Inflammatory macrophage treated with lipopolysaccharide for 1 hour (primary cell): ENCODE measurements around the gene LGALS3BP.

Experiments used
- DNase-seq, 2 donors: peaks; one replicate each; pipeline ENCODE4 v3.0.0-alpha.2; 2020 to 2022

Gene LGALS3BP

DNA sequence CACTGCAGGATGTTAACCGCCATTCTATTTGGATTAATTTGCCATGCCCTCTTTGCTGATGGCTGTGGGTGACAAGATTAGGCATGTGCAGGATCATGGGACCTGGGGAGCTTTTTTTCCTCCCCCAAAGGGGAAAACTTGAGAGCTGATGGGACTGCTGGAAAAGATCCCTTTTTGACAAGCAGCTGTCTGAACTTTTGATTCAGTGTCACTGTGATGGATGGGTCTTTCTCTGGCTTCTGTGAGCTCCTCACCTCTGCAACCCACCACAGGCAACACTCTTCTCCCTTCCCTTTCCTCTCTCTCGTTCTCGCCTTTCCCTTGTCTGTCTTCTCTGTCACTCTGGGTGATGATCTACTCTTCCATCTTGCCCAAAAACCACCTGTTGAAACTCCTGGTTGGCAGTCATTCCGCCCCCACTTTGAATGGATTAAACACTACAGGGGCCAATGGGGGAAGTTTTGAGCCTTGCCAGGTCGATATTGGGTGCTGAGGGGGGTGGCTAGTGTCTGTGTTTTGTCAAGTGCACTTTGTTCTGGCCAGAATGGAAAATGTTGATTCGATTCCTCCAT is 32.9 kb upstream of the LGALS3BP start:
- no peak for DNase-seq

DNA sequence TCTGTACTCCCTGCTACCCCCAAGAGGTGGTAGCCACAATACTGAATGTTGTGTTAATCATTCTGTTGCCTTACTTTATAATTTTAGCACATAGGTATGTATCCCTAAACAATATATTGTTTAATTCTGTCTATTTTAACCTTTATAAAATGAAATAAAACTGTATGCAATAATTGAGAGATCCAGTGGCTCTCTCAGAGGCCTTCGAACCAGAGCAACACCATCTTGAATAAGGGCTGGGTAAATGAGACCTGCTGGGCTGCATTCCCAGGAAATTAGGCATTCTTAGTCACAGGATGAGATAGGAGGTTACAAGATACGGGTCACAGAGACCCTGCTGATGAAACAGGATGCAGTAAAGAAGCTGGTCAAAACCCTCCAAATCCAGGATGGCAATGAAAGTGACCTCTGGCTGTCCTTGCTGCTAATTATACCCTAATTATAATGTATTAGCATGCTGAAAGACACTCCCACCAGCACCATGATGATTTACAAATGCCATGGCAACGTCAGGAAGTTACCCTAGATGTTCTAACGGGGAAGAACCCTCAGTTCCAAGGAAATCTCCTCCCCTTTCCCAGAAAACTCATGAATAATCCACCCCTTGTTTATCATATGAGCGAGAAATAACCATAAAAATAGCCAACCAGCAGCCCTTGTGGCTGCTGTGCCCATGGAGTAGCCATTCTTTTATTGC is 31.9 kb upstream of the LGALS3BP start:
- DNase-seq = no peak

- DNase-seq = no peak
Measured at GRCh38 chr17:79010304-79010646, 30.6 kb upstream of the LGALS3BP start.

GRCh38 chr17:79009397-79010303 is 29.9 kb upstream of the LGALS3BP start, which contains the start of gene CANT1:
TSS of gene CANT1 (minus strand) at chr17:79009764. CDS start at chr17:78997622, 12,142 bp downstream.
- DNase-seq = peak; percentile 85 to 87

DNA sequence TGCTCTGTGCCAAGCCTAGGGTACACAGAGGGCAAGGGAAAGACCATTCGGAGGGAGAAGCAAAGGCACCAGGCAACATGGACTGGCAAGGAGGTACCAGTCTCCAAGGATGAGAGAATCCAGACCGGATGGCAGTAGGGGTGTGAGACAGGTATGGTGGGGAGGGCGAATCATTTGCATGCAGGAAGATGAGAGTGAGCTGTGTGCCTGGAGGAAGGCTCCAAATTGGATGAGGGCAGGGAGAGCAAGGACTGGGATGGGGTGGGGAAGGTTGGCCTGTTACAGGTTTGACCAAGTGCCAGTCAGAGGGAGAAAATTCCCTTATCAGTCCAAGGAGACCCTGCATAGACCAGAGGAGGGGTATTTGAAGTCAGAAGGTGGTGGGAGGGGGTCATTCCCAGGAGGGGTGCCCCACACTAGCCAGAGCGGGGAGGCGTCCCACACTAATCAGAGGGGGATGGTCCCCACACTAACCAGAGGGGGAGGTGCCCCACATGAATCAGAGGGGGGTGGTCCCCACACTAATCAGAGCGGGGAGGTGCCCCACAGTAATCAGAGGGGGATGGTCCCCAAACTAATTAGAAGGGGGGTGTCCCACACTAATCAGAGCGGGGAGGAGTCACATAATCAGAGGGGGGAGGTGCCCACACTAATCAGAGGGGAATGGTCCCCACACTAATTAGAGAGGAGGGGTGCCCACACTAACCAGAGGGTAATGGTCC is 29.1 kb upstream of the LGALS3BP start:
- no peak for DNase-seq

- DNase-seq = no peak
Measured at GRCh38 chr17:79007504-79008381, 28.0 kb upstream of the LGALS3BP start.

GRCh38 chr17:79006794-79007503 is 27.2 kb upstream of the LGALS3BP start:
- no peak for DNase-seq

DNA sequence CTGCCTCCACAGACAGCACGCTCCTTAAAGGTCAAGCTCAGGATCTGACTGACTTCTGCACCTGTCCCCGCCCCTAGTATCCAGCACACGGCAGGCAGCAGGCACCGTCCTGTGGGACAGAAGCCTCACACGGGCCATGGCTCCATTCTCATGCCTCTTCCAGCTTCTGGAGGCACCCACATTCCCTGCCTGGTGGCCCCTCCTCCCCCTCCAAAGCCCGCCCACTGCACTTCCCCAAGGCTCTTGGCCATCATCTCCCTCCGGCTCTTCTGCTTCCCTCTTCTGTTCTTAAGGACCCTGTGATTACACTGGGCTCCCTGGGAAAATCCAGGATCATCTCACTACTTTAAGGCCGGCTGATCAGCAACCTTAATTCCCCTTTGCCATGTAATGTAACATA is 26.3 kb upstream of the LGALS3BP start:
- peak; percentile 56 to 76 for DNase-seq

DNA sequence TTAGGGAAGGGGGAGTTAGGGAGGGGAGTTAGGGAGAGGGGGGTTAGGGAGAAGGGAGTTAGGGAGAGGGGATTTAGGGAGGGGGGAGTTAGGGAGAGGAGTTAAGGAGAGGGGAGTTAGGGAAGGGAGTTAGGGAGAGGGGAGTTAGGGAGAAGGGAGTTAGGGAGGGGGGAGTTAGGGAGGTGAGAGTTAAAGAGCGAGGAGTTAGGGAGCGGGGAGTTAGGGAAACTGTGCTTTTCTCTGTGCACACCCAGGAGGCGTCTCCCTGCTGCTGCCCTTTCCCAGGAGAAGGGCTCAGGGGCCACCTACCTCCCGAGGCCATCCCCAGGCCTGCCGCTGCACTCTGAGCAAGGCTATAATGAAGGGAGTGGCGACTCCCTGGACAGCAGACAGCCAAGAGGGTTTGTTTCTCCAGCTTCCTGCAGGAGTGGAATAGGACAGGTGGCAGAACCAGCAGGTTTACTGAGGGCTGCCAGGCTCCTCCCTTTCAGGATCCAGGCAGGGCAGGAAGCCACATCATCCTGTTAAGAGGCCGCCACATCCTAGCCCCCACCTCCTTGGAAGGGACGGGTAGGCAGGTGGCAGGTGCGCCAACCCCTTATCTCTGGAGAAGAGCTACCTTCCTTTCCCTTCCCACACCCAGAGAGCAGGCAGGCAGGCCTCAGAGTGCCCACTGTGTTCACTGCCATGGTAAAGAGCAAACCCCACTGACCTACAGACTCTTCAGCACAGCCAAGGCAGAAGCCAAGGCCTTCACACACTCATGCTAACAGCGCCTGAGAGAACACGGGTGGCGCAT is 25.5 kb upstream of the LGALS3BP start:
- no peak for DNase-seq

DNA sequence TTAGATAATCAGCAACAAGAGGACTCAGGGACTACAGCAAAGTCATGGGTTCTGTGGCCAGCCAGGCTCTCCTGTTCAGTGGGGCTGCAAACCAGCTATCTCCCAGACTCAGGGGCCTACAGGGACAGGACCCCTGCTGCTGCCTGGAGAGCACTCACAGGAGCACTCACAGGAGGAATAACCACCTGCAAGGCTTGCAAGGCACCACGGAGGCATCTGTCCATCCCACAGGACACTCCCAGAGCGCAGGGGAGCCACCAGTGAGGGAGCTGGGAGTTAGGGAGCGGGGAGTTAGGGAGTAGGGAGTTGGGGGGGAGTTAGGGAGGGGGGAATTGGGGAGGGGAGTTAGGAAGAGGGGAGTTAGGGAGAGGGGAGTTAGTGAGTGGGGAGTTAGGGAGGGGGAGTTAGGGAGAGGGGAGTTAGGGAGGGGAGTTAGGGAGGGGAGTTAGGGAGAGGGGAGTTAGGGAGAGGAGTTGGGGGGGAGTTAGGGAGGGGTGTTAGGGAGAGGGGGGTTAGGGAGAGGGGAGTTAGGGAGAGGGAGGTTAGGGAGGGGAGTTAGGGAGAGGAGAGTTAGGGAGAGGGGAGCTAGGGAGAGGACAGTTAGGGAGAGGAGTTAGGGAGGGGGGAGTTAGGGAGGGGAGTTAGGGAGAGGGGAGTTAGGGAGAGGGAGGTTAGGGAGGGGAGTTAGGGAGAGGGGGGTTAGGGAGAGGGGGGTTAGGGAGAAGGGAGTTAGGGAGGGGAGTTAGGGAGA is 24.1 kb upstream of the LGALS3BP start:
- DNase-seq = no peak

DNA sequence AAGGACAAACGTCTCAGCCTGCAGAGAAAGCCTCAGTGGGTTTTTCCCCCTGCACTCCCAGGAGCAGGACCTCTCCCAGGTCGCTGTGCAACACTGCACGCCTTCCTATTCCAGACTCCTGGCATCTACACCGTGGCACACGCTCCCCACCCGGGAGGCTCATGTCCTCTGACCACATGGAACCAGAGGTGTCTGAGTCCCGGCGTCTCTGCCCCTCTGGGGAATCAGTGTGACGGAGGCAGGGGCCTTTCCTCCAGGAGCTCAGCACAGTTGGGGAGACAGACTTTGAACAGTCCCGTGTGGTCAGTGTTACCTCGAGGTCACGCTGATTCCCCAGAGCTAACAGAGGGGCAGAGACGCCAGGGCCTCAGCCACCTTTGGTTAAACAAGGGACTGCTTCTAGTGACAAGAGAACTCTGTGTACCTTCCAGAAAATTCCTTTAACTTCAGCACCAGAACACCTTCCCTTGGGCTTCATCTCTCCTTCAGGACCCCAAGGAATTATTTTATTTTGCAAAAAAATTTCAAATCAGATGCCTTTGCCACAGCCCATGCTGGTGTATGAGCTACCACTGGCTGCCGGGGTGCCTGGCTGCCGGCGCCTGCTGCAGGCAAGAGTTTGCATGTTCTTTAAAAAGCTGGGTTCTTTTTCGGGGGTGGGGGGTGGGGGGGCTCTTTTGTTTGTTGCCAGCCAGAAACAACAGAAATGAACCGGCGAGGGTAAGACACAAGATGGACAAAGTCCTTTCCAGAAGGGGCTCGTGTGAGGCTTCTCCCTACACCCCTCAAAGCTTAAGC is 23.3 kb upstream of the LGALS3BP start:
- no peak for DNase-seq

GRCh38 chr17:79002291-79002690 is 22.6 kb upstream of the LGALS3BP start:
- no peak for DNase-seq

GRCh38 chr17:79001190-79002020 is 21.7 kb upstream of the LGALS3BP start:
- no peak for DNase-seq

DNA sequence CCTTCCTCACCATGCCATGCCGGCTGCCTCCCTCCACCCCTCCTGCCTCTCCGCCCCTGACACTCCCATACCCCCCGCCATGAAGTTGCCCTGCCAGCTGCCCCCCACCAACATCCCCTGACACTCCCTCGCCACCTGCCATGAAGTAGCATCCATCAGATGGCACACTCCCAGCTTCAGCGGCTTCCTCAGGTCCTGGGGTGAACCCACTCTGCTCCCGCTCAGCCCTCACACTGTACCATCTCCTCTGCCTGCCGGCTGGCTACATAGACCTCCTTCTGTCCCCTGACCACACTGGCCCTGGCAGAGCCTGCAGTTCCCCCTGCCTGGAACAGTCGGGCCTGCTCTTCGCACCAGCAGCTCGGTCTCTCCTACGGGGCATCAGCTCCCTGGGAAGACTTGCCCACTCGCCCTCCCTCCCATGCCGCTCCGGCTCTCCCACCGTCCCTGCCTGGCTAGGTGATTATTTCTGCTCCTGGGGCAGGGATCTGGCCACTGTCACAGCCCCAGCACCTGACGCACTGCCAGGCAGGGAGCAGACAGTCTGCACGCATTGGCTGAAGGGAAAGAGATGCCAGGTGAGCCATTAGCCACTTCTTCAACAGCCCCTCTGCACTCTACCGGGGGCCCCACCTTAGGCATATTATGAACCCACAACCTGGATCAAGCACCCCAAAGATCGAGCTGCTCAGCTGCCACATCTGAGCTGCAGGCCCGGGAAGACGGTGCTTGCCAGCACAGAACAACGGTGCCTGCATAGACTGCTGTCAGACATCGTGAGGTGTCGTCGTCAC is 20.9 kb upstream of the LGALS3BP start:
- no peak for DNase-seq

DNA sequence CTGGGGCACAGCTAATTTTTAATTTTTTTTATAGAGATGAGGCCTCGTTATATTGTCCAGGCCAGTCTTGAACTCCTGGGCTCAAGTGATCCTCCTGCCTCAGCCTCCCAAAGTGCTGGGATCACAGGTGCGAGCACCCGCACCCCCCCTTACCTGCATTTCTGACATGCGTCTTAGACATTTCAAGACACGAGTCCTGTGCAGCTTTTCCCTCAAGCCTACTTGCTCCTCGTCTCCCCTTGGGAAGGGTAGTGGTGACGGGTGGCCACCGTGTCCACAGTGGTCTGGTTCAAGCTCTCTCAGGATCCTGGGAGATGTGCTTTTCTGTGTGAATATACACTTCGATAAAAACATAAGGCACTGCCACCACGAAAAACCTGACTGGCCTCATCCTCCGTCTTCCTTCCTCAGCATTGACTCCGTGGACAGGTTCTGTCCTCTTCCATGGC is 20.2 kb upstream of the LGALS3BP start:
- no peak for DNase-seq

GRCh38 chr17:78999056-78999768 is 19.5 kb upstream of the LGALS3BP start:
- DNase-seq = no peak
